OCI-LY7 (cell line): ENCODE data around the gene QDPR.

Experiments
- EZH2phosphoT487 ChIP-seq: fragments of 200-600 bp; sonication (generic); IDR thresholded peaks from 2 replicates; pipeline ENCODE4 v1.6.1; 2018; ENCODE audit warnings: low read depth, borderline replicate concordance, mild to moderate bottlenecking, mixed run types, antibody characterized with exemption, low read length, moderate library complexity, mixed read lengths
- TF ChIP-seq, protein P1 (sequence below): fragments of 200-600 bp; sonication (generic); conservative IDR thresholded peaks from 2 replicates; pipeline ENCODE4 v1.5.1; 2014; ENCODE audit warnings: mild to moderate bottlenecking, antibody characterized with exemption, low read length, moderate library complexity, mixed read lengths

DNA sequence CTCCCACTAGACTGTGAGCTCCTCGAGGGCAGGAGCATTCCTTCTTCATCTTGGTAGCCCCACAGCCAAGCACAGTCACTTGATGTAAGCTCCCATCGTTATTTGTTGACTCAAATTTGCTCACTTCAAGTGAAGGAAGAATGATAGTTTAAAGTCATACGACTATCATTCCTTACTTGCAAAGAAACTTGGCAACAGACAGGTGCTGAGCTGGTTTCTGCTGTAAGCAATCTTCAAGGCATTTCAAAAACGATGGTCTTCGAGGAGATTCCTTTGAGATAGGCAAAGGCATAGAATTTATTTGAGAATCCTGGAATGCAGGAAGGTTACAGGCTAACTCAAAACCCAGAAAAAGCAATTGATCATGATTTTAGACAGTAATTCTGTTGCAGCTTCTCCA lies 64.8 kb downstream of the QDPR start:
- TF ChIP-seq, protein P1, sequence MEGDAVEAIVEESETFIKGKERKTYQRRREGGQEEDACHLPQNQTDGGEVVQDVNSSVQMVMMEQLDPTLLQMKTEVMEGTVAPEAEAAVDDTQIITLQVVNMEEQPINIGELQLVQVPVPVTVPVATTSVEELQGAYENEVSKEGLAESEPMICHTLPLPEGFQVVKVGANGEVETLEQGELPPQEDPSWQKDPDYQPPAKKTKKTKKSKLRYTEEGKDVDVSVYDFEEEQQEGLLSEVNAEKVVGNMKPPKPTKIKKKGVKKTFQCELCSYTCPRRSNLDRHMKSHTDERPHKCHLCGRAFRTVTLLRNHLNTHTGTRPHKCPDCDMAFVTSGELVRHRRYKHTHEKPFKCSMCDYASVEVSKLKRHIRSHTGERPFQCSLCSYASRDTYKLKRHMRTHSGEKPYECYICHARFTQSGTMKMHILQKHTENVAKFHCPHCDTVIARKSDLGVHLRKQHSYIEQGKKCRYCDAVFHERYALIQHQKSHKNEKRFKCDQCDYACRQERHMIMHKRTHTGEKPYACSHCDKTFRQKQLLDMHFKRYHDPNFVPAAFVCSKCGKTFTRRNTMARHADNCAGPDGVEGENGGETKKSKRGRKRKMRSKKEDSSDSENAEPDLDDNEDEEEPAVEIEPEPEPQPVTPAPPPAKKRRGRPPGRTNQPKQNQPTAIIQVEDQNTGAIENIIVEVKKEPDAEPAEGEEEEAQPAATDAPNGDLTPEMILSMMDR = no peak
- no peak for TF ChIP-seq EZH2phosphoT487
